ENCODE measurements around the gene DNAI4. TPM values are rescaled to one million over a fixed set of nuclear protein-coding genes. Genes with fewer than 3 reads are reported as not detected.

Gene DNAI4
- 1.3 and 1.9 TPM in 2 replicates for total RNA-seq

DNA sequence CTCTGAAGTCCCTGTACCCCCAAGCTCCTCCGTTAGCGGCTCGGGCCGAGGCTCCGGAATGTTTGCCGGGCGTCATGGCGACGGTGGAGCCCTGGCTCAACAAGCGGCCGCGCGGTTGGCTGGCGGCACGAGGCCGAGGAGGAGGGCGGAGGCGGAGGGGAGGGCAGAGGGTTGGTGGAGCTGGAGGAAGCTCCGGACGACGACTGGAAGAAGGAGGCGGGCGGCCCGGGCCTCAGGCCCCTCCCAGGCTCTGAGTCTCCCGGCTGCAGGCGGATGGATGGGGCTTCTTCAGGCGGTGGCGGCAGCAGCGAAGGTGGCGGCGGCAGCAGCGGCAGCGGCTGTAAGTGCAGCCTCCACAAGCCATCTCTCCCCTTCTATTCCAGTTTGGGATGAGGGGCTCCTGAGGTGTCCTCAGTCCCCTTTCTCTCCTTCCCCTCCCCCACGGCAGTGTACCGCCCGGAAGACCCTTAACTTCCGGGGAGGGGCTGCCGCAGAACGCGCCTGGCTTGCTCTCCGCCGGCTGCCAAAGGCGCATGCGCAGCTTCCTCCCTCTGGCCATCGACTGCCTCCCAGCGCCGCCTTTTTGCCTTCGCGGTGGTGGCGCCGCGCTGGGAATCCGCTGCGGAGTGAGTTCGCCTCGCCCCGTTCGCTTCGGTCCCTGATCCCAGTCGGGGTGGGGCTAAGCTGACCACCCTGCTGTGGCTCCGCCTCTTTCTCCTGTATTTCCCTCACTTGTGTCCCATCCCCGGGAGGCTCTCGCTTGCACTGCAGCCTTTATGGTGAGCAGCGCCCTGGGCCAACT is at the start of gene DNAI4, which contains the start of gene MIER1:
Gene DNAI4 (minus strand): TSS at position 101 of the 802 bp plus-strand sequence. CDS start 25 bp downstream, at position 76.
Gene MIER1 (plus strand): TSS at position 235 of the 802 bp plus-strand sequence. CDS start 39 bp downstream, at position 274.

Other genes with a start within 250 kb of the DNAI4 start
- not detected in 2 replicates for gene DYNLT5, start 172.4 kb downstream of the DNAI4 start, total RNA-seq
- not detected in 2 replicates for gene INSL5, start 123.6 kb downstream of the DNAI4 start, total RNA-seq
- 15.0 and 19.8 TPM in 2 replicates for gene MIER1, start 134 bp upstream of the DNAI4 start, total RNA-seq
- gene SLC35D1, start 129.3 kb upstream of the DNAI4 start, total RNA-seq, result 6.7 and 12.6 TPM in 2 replicates
- not detected in 2 replicates for gene C1orf141, start 210.1 kb upstream of the DNAI4 start, total RNA-seq
- gene IL23R, start 241.6 kb upstream of the DNAI4 start, total RNA-seq, result not detected in 2 replicates